ENCODE data around the gene MYBPH.

DNA sequence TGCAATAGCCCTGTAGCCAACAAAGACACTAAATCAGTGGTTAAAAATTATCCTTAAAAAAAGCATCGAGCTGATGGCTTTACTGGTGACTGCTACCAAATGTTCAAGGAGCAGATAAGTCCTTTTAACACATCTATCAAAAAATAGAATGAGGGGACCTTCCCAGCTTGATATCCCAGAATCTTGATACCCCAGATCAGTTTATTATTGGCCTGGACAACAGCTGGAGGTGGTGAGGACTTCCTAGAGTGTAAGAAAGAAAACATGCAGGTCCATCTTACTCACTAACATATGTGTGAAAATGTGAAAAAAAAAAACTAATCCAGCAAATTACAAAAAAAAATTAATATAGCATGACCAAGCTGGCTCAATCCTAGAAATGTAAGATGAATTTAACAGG is 32.6 kb upstream of the MYBPH start:
- no peak for TF ChIP-seq CTCF (IDR thresholded peaks at IDR 0.05)
- no peak for TF ChIP-seq POLR2A (IDR thresholded peaks at IDR 0.05)
